Stimulated activated CD4-positive, alpha-beta T cell treated with anti-CD3 and anti-CD28 coated beads, TNF-alpha, amount 100 ng/mL, for 4 hours (primary cell): ENCODE results near the gene VSNL1.

Source experiments
- DNase-seq, 3 experiments: peaks; one replicate each; pipeline ENCODE4 v3.0.0-alpha.2; 2020; ENCODE audit warnings: low read depth in 3 of 3

The VSNL1 gene

DNA sequence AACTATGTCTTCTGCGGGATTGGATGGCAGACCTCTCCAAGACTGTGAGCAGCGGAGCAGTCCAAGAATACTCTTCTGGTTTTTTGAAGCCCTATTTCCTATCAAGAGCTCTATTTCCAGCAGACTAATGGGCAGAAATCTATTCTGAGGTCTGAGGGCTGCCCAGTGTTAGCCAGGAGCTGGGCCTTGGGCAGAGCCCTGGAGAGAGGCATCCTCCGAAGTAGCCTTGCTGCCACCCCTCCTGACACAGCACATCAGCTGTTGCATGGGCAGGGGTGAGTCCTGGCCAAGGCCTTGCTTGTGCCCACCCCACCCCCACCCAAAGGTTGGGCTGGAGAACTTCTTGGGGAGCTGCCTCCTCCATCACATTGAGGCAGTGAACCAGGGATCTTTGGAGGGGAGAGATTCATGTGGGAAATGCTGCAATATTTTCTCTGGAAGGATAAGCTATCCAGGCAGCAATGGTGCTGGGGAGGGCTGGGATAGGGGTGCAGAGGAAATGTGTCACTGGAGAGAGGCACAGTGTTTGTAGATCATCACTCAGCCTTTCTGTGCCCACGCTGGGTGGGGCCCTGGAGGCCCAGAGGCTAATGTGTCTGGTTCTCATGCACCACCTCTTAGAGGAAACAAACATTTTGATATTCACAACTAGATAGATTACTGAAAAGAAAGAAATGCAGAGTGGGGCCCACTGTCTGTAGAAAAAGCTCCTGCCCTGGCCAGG is 104.7 kb downstream of the VSNL1 start:
- DNase-seq, result no peak

DNA sequence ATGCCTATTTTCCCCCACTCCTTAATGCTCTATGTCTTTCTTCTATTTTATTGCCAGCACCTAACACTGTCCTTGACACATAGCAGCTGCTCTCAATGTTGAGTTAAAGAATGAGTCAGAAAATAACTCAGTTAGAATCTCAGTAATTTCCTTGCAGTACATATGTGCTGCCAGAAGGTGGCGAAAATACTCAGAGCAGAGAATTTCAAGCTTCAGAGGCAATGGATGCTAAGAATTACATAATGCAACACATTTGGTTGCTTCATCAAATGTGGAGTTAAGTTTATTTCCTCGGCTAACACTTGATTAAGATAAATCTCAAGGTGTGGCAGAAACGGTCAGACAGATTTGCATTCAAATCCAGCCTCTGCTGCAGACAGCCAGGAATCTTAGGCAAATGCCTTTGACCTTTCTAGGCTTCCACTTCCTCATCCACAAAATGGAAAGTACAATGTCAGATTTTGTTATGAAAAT is 105.6 kb downstream of the VSNL1 start:
- peak in 1 of 3 experiments; percentile 7 for DNase-seq

DNA sequence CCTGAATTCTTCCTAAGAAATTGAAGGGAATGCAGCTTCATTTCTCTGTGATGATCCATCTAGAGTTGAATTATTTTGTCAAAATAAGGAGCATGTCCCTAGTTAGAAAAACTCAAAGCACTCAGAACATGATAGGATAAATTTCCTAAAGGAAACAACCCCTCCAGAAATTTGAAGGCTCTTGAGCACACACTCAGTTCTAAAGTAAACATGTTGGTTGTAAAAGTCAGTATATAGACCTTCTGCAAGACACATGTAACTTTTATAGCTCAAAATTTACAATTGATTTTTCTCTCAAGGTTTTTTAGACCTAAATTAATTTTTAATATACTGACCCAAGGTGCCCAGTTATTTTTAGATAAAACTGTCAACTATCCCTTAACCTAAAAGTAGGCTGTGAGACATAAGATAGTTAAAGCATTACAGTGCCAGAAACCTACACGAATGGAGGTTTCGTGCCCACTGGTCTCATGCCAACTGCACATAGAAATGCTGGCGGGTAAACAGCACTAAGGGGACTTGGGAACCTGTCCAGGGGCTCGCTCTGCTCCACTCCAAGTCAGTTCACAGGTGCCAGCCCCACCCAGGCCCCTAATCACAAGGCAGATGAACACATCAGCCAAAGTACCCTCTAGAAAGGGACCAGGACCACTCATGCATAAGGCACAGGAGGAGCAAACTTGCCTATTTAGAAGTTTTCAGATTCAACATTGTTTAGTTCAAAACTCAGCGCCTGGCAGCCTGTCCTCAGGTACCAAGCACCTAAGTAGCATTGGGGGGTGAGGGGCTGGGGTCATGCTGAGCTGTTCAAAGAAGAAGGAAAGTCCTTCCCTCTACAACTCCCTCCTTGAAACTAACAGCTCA is 106.6 kb downstream of the VSNL1 start:
- DNase-seq, result no peak

- DNase-seq, result no peak
Measured at GRCh38 chr2:17648581-17648980, 108.1 kb downstream of the VSNL1 start.

DNA sequence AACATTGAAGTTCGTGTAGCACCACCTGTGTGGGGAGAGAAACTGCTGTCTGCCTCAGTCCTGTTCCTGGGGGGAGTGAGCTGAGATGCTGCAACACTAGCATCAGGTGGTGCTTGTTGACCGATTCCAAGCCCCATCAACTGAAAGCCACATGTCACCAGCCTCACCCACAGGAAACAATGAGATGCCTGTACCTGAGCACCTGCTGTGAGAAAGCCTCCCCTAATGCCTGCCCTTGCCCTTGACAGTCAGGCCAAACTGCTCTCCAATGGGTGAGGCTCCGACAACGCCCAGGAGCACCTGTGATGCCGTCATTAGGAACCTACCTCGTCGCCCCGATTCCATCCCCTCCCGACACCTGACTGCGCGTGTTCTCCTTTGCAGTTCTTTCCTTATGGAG is 108.5 kb downstream of the VSNL1 start:
- DNase-seq, result no peak

DNA sequence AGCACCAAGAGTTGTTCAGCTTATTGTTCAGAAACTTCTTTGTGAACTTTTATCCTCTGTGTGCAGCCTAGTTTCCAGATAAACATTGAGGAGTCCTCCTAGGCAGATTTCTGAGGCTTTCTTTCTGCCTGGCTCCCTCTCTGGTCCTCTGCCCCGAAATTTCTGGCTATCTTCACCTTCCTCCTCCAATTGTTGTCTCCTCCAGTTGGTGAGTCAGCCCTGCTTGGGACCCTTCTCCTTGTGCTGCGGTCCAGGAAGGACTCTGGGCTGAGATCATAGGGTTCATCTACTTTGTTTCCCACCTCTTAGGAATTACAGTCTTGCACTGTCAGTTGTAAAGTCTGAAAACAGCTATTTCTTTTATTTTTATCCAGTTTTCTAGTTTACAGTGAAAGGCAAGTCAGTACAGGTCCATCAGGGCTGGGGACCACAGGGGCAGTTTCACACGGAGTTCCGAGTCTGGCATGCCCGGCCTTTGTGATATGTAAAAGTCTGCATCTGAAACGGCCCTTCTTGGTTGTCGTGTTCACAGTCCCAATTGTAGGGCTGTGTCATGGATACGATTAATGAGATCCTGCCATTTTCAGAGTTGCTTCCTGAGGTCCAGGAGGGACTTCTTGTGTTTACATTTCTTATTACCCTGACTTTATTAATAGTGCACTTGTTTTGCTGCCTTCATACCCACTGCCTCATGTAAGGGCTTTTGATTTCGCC is 112.3 kb downstream of the VSNL1 start:
- no peak for DNase-seq

GRCh38 chr2:17657759-17658158 is 117.3 kb downstream of the VSNL1 start:
- no peak for DNase-seq

DNA sequence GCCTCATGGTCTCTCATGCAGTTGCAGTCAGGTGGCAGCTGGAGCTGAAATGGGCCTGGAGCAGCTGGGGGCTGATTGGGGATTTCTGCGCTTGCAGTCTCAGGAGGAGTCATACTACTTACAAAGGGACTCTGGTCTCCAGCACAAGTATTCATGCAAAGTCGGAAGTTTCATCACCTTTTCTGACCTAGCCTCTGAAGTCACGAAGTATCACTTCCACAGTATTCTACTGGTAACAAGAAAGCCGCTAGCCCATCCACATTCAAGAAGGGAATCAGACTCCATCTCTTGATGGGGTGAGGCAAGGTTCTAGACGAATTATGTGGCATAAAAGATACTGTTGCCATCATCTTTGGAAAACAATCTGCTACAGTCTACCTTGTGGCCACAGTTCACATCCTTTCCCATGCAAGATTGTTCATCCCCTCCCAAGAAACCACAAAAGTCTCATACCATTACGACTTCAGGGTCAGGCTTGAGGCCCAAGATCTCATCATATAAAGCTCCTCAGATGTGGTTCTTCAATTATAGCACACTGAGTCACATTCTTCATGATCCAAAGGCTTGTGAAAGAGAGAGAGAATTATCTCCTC is 117.9 kb downstream of the VSNL1 start:
- no peak for DNase-seq

DNA sequence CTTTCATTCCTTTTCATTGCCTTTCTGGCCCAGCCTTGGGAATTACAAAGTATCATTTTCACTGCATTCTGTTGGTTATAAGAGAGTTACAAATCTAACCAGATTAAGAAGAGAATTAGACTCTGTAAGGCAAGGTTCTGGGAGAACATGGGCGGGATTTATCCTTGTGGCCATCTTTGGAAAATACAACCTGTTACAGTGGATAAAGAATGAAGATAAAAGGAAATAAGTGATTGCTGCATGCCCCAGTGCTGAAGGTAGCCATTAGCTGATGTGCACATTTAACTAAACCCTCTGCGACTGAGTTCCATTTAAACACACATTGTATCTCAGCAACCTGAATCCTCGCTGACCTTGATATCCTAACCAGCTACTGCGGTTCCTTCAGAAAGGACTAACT is 119.7 kb downstream of the VSNL1 start:
- DNase-seq, result no peak

- DNase-seq, result no peak
Measured at GRCh38 chr2:17661460-17661859, 121.0 kb downstream of the VSNL1 start.

GRCh38 chr2:17662723-17663122 is 122.2 kb downstream of the VSNL1 start:
- DNase-seq, result no peak

GRCh38 chr2:17664534-17664933 is 124.0 kb downstream of the VSNL1 start:
- DNase-seq, result no peak

DNA sequence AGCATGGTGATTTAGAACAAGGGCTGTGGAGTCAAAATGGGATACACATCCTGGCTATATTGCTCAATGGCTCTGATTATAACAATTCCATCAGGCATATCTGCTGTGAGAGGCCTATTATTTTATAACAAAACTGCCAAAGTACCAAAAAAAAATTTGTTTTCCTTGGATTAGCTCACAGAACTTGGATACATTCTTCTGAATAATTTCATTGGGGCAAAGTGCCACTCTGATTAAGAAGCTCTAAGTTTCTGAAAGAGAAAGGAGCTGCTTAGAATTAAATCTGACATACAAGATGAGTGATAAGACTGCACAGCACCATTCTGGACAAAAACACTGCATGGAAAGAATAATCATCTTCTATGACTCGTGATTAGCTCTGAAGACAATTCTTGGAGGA is 127.4 kb downstream of the VSNL1 start:
- no peak for DNase-seq

DNA sequence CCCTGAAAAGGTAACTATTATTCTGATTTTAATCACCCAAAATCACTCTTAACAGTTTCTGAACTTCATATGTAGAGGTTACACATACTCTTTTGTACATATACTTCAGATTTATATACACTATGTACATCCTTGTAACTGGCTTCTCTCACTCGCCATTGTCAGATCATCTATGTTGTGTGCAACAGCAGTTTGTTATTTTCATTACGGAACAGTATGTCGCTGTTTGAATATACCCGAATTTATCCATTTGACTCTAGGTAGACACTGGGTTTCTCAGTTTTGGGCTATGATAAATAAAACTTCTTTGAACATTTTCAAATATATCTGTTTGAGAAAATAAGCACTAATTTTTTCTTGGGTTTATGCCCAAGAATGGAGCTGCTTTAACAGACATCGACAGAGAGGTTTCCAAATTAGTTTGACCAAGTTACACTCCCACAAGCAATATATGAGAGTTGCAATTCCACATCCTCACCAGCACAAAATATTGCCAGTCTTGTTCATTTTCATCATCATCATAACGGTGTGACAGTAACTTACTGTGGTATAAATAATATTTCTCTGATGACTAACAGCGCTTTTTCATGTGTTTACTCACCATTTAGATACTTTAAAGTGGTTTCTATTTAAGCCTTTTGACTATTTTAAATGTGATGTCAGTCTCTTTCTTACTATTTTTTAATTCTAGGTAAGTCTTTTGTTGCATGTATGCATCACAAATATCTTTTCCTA is 132.3 kb downstream of the VSNL1 start:
- no peak for DNase-seq

- no peak for DNase-seq
Measured at GRCh38 chr2:17674817-17675216, 134.3 kb downstream of the VSNL1 start.

DNA sequence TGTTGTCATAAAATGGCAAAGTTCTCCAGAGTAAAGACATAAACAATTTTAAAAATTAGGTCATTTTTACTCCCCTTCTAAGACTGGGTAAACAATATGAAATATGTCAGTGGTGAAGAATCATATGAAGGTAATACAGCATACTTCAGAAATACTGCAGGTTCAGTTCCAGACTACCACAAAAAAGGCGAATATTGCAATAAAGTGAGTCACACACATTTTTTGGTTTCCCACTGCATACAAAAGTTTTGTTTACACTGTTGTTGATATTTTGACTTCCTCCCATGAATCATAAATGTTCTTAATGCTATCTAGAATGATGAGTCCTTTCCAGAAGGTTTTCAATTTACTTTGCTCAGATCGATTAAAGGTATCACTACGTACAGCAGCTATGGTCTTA is 139.6 kb downstream of the VSNL1 start:
- no peak for DNase-seq

GRCh38 chr2:17682098-17682857 is 141.8 kb downstream of the VSNL1 start:
- DNase-seq, result no peak

- DNase-seq, result no peak
Measured at GRCh38 chr2:17683981-17684380, 143.5 kb downstream of the VSNL1 start.

GRCh38 chr2:17688600-17688999 is 148.1 kb downstream of the VSNL1 start:
- no peak for DNase-seq

DNA sequence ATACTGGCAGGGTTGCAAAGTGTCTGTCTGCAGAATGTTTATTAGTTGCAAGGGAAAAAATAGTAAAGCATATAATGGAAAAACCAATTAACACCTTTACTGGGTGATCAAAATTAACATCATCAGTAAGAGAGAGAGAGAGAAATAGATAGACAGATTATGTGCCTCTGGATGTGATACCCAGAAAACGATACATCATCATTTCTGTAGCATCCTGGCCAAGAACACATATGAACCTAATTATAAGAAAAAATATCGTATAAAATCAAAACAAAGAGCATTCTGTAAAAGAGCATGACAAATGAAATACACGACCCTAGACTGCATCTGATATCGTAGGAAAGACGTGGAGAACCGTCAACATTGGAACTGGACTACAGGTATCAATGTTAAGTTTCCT is 148.5 kb downstream of the VSNL1 start:
- DNase-seq, result no peak

DNA sequence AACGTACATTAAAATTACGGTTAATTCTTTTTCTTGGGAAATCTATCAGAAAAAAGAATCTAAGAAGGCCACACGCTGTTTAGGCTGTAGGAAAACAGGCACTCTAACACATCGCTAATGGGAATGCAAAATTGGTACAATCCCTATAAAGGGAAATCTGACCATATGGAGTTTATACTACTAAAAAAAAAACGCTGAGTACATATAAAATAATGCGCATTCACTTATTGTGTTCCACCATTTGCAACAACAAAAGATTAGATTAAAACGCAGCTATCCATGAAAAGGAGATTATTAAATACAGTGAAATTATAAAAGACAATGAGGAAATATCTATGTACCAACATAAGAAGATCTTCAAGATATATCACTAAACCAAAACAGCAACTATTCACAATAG is 150.3 kb downstream of the VSNL1 start:
- no peak for DNase-seq
